Thyroid gland (tissue), 4 donors: ENCODE measurements around the gene CD1B. TPM values are rescaled to one million over a fixed set of nuclear protein-coding genes. Genes with fewer than 3 reads are reported as not detected.

ENCODE experiments used
- DNase-seq, 2 donors: peaks; one replicate each; pipeline ENCODE4 v3.0.0-alpha.2; 2019
- H3K27ac ChIP-seq, 3 donors: fragments of 200-600 bp; sonication (generic); 1 replicate in 2 of 3; 2 replicates in 1 of 3; pipeline ENCODE4 v1.5.1; 2016 to 2019; ENCODE audit warnings: mild to moderate bottlenecking in 1 of 3, moderate library complexity in 1 of 3
- H3K27me3 ChIP-seq: fragments of 200-600 bp; sonication (generic); one replicate; pipeline ENCODE4 v1.5.1; 2019
- H3K36me3 ChIP-seq, 2 donors: fragments of 200-600 bp; sonication (generic); one replicate each; pipeline ENCODE4 v1.5.1; 2016 to 2019
- H3K4me1 ChIP-seq, 2 donors: fragments of 200-600 bp; sonication (generic); one replicate each; pipeline ENCODE4 v1.5.1; 2017 to 2019
- H3K4me3 ChIP-seq, 3 donors: fragments of 200-600 bp; sonication (generic); replicated peaks in 1 of 3; 1 replicate in 2 of 3; 2 replicates in 1 of 3; pipeline ENCODE4 v1.5.1; 2016; ENCODE audit warnings: mild to moderate bottlenecking in 1 of 3
- H3K9me3 ChIP-seq: fragments of 200-600 bp; sonication (generic); one replicate; pipeline ENCODE4 v1.5.1; 2017
- CTCF ChIP-seq, 6 experiments: fragments of 200-600 bp in 3 of 6; fragments of 450-650 bp in 3 of 6; sonication (generic) in 3 of 6; IDR thresholded peaks; one replicate each; pipeline ENCODE4 v1.5.1; 2016 to 2019; ENCODE audit warnings: antibody characterized with exemption in 6 of 6, mild to moderate bottlenecking in 2 of 6, inconsistent platforms in 1 of 6, moderate library complexity in 1 of 6
- POLR2A ChIP-seq, 2 donors: fragments of 450-650 bp; IDR thresholded peaks; one replicate each; pipeline ENCODE4 v1.6.1; 2017; ENCODE audit warnings: antibody characterized with exemption in 2 of 2, mild to moderate bottlenecking in 2 of 2, moderate library complexity in 1 of 2
- WGBS, 2 donors: methylation state at CpG; one replicate each; pipeline ENCODE4 v1.1.5; 2017; 5-methylcytosine and 5-hydroxymethylcytosine counted together
- intact Hi-C: fragments of 100-400 bp; cut with DNase I; formaldehyde crosslinking; loops from one replicate; pipeline ENCODE4 v1.15.1; 2023
- total RNA-seq, 4 donors: library from RNA; depleted of rRNA; stranded (reverse); fragments of >200 nt; gene quantifications; one replicate each; pipeline ENCODE4 v1.2.3, GENCODE V29; 2016

The CD1B gene
- total RNA-seq, 4 donors from 2014 or later: 0.22 TPM; not detected in 3

- no peaks in the 10 kb centered on the region for H3K4me1 ChIP-seq
- H3K4me3 ChIP-seq: no peak overlapping the region
- no peak for TF ChIP-seq CTCF (IDR thresholded peaks at IDR 0.05)
- TF ChIP-seq POLR2A (IDR thresholded peaks at IDR 0.05): no peak
- H3K27me3 ChIP-seq: no peaks in the 10 kb centered on the region
- H3K36me3 ChIP-seq: no peaks in the 10 kb centered on the region
- H3K27ac ChIP-seq: no peak overlapping the region
- WGBS, 2 donors: 67 to 80% methylated on average over 1 of the region's 1 CpG
- intact Hi-C loops: no loop called here
- H3K9me3 ChIP-seq: no peaks in the 10 kb centered on the region
- DNase-seq: no peak
Observed at GRCh38 chr1:158362941-158363340, 31.6 kb upstream of the CD1B start.

DNA sequence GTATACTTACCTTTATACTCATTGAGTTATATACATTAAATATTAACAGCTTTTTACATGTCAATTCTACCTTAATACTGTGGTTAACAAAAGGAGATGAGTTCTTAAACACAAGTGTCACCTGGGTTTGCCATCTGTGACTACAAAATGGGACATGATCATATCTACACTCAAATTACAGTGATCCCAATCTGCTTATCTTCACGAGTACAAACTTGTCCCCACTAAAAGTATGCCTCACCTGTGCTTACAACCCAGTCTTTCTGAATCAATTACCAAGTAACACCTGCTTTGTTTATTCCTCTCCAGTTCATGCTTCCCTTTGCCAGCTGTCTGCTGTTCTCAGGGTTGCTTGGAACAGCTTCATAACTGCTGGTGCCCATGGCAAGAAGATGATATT, 31.2 kb upstream of the CD1B start:
- intact Hi-C loops: no loop called here
- TF ChIP-seq CTCF (IDR thresholded peaks at IDR 0.05) (no peak), POLR2A (IDR thresholded peaks at IDR 0.05) (no peak)
- no peak for DNase-seq
- H3K4me1 ChIP-seq: no peaks in the 10 kb centered on the region
- no peaks in the 10 kb centered on the region for H3K36me3 ChIP-seq
- no peak overlapping the region for H3K27ac ChIP-seq
- H3K4me3 ChIP-seq: no peak overlapping the region
- 52 to 66% methylated on average over 1 of the region's 1 CpG for WGBS, 2 donors
- H3K27me3 ChIP-seq: no peaks in the 10 kb centered on the region
- H3K9me3 ChIP-seq: no peaks in the 10 kb centered on the region

- 89 to 92% methylated on average over 1 of the region's 1 CpG for WGBS, 2 donors
- Histone ChIP-seq H3K4me1 (no peaks in the 10 kb centered on the region), H3K4me3 (no peak overlapping the region), H3K36me3 (no peaks in the 10 kb centered on the region), H3K9me3 (no peaks in the 10 kb centered on the region), H3K27ac (no peak overlapping the region), H3K27me3 (no peaks in the 10 kb centered on the region)
- TF ChIP-seq CTCF (IDR thresholded peaks at IDR 0.05): no peak
- no peak for TF ChIP-seq POLR2A (IDR thresholded peaks at IDR 0.05)
- DNase-seq: no peak
- intact Hi-C loops: no loop called here
Observed at GRCh38 chr1:158357441-158357840, 26.1 kb upstream of the CD1B start.

- no peaks in the 10 kb centered on the region for H3K9me3 ChIP-seq
- H3K36me3 ChIP-seq: no peaks in the 10 kb centered on the region
- intact Hi-C loops: no loop called here
- H3K27me3 ChIP-seq: no peaks in the 10 kb centered on the region
- no peak overlapping the region for H3K27ac ChIP-seq
- H3K4me3 ChIP-seq: no peak overlapping the region
- TF ChIP-seq CTCF (IDR thresholded peaks at IDR 0.05): no peak
- no peak for TF ChIP-seq POLR2A (IDR thresholded peaks at IDR 0.05)
- 70 to 79% methylated on average over 3 of the region's 3 CpGs for WGBS, 2 donors
- no peak for DNase-seq
- H3K4me1 ChIP-seq: no peaks in the 10 kb centered on the region
Observed at GRCh38 chr1:158356616-158357015, 25.3 kb upstream of the CD1B start.

- WGBS, 2 donors: 86 to 94% methylated on average over 10 of the region's 10 CpGs
- H3K4me1 ChIP-seq: no peaks in the 10 kb centered on the region
Observed at GRCh38 chr1:158355773-158356285, 24.5 kb upstream of the CD1B start.

More at GRCh38 chr1:158355773-158356285, 24.5 kb upstream of the CD1B start:
- Histone ChIP-seq H3K27ac (no peak overlapping the region), H3K9me3 (no peaks in the 10 kb centered on the region), H3K36me3 (no peaks in the 10 kb centered on the region), H3K4me3 (no peak overlapping the region), H3K27me3 (no peaks in the 10 kb centered on the region)
- intact Hi-C loops: no loop called here
- TF ChIP-seq CTCF (IDR thresholded peaks at IDR 0.05) (no peak), POLR2A (IDR thresholded peaks at IDR 0.05) (no peak)
- DNase-seq: no peak
